Fibroblast of lung (primary cell): ENCODE results near the gene PIAS1. TPM values are rescaled to one million over a fixed set of nuclear protein-coding genes. Genes with fewer than 3 reads are reported as not detected.

ENCODE experiments used
- DNase-seq, 2 donors: peaks; one replicate each; pipeline versions ENCODE4 v3.0.0 to v3.0.0-alpha.2; 2010; ENCODE audit warnings: low read depth in 2 of 2
- H2AFZ ChIP-seq: 2 replicates; pipeline ENCODE4 v1.5.1; 2012; ENCODE audit warnings: low read length, control low read depth, inconsistent platforms
- H3K27ac ChIP-seq: 2 replicates; pipeline ENCODE4 v1.5.1; 2011; ENCODE audit warnings: low read length, control low read depth; ENCODE audit not compliant: insufficient read depth
- H3K27me3 ChIP-seq: 2 replicates; pipeline ENCODE4 v1.5.1; 2011; ENCODE audit warnings: mild to moderate bottlenecking, low read length; ENCODE audit not compliant: control insufficient read depth, insufficient read depth
- H3K36me3 ChIP-seq: 2 replicates; pipeline ENCODE4 v1.5.1; 2011; ENCODE audit warnings: low read length; ENCODE audit not compliant: control insufficient read depth, insufficient read depth
- H3K4me1 ChIP-seq: 2 replicates; pipeline ENCODE4 v1.5.1; 2011; ENCODE audit warnings: low read length; ENCODE audit not compliant: control insufficient read depth, insufficient read depth; ENCODE audit errors: extremely low read depth
- H3K4me2 ChIP-seq: 2 replicates; pipeline ENCODE4 v1.5.1; 2011; ENCODE audit warnings: low read length, control low read depth; ENCODE audit not compliant: insufficient read depth; ENCODE audit errors: extremely low read depth
- H3K4me3 ChIP-seq, 4 experiments: fragments of 200-600 bp in 1 of 4; sonication (generic) in 1 of 4; replicated peaks in 1 of 4; 2 replicates each; pipeline ENCODE4 v1.5.1; 2011 to 2016; ENCODE audit warnings: low read length in 4 of 4, low read depth in 3 of 4, mild to moderate bottlenecking in 3 of 4, control low read depth in 2 of 4, inconsistent platforms in 1 of 4, mixed read lengths in 1 of 4; ENCODE audit not compliant: insufficient read depth in 1 of 4; ENCODE audit errors: control extremely low read depth in 1 of 4
- H3K79me2 ChIP-seq: 2 replicates; pipeline ENCODE4 v1.5.1; 2012; ENCODE audit warnings: mild to moderate bottlenecking, low read length, inconsistent platforms; ENCODE audit not compliant: control insufficient read depth, insufficient read depth
- H3K9ac ChIP-seq: 2 replicates; pipeline ENCODE4 v1.5.1; 2011; ENCODE audit warnings: mild to moderate bottlenecking, low read length, control low read depth; ENCODE audit not compliant: insufficient read depth
- H3K9me3 ChIP-seq: 2 replicates; pipeline ENCODE4 v1.5.1; 2012; ENCODE audit warnings: low read depth, low read length; ENCODE audit not compliant: control insufficient read depth, insufficient read depth
- H4K20me1 ChIP-seq: 2 replicates; pipeline ENCODE4 v1.5.1; 2011; ENCODE audit warnings: low read length; ENCODE audit not compliant: control insufficient read depth, insufficient read depth; ENCODE audit errors: extremely low read depth
- EZH2 ChIP-seq: IDR thresholded peaks from 2 replicates; pipeline ENCODE4 v1.5.1; 2012; ENCODE audit warnings: low read length, control low read depth, mild to moderate bottlenecking; ENCODE audit errors: missing control alignments
- polyA plus RNA-seq, 2 donors: library from polyadenylated mRNA; depleted of rRNA in 1 of 2; stranded (reverse) in 1 of 2; unstranded in 1 of 2; fragments of >200 nt; gene quantifications; 2 replicates each; pipeline ENCODE4 v1.2.1, GENCODE V29; 2011 to 2012; ENCODE audit warnings: missing spikeins in 1 of 2
- total RNA-seq: library from RNA; depleted of rRNA; stranded (reverse); fragments of >200 nt; gene quantifications from 2 replicates; pipeline ENCODE4 v1.2.1, GENCODE V29; 2014
- TF ChIP-seq, protein P1 (sequence below), 2 donors: IDR thresholded peaks in 1 of 2; conservative IDR thresholded peaks in 1 of 2; 1 replicate in 1 of 2; 2 replicates in 1 of 2; pipeline ENCODE4 v1.5.1; 2011 to 2012; ENCODE audit warnings: low read length in 2 of 2, control low read depth in 1 of 2, inconsistent platforms in 1 of 2, low read depth in 1 of 2, mild to moderate bottlenecking in 1 of 2

Gene PIAS1
- total and polyA plus RNA-seq, 2 donors (not counting 1 experiment from before 2014, with no cell fraction given), result 17.0 to 35.1 TPM

DNA sequence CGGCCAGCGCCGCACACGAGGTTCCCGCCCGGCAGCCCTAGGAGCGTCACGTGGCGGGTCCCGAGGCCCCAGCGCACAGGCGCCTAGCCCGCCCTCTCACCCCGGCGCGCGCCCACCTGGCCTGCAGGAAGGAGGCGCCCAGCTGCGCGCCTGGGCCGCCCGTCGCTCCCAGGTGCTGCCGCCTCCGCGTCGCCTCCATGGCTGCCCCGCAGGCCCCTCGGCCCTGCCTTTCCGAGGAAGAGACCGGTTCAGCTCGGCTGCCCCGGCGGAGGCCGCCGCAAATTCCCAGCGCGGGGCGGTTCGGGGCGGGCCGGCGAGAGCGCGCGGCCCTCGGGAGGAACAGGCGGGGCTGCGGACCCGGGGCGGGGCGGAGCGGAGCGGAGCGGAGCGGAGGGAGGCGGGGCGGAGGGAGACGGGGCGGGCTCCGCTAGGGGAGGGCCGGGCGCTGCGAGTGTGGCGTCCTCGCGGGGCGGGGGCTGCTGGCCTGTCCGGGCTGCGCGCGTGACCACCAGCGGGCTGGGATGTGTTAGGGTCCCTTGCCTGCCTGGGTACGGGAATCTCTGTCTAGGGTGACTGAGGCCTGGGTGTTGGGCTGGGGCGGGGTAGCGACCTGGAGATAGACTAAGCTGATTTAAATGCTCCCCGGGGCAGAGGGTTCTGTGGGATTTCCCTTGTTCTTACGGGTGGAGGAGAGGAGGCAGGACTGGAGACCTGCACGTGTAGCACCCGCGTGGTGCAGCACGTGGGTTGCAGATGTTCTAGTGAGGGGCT, 175.5 kb downstream of the PIAS1 start, which contains the start of gene CLN6:
TSS of gene CLN6 (minus strand) at position 343 of the 771 bp plus-strand sequence. CDS start at position 199, 144 bp downstream.
- TF ChIP-seq EZH2, result no peak
- TF ChIP-seq, protein P1, sequence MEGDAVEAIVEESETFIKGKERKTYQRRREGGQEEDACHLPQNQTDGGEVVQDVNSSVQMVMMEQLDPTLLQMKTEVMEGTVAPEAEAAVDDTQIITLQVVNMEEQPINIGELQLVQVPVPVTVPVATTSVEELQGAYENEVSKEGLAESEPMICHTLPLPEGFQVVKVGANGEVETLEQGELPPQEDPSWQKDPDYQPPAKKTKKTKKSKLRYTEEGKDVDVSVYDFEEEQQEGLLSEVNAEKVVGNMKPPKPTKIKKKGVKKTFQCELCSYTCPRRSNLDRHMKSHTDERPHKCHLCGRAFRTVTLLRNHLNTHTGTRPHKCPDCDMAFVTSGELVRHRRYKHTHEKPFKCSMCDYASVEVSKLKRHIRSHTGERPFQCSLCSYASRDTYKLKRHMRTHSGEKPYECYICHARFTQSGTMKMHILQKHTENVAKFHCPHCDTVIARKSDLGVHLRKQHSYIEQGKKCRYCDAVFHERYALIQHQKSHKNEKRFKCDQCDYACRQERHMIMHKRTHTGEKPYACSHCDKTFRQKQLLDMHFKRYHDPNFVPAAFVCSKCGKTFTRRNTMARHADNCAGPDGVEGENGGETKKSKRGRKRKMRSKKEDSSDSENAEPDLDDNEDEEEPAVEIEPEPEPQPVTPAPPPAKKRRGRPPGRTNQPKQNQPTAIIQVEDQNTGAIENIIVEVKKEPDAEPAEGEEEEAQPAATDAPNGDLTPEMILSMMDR (conservative IDR thresholded peaks at IDR 0.05 in 1 of 2, IDR thresholded peaks at IDR 0.05 in 1 of 2; ENCODE audit: low read depth in 1 of 2, low read length in 2 of 2), result no peak
- peaks cover 3% of the 10 kb centered on the region for H3K4me1 ChIP-seq
- peaks cover 28% of the 10 kb centered on the region for H3K79me2 ChIP-seq
- DNase-seq, result peak; percentile 74 to 76
- H3K36me3 ChIP-seq, result no peaks in the 10 kb centered on the region
- H4K20me1 ChIP-seq, result no peaks in the 10 kb centered on the region
- no peaks in the 10 kb centered on the region for H3K9me3 ChIP-seq
- peak within 1 kb of the TSS; percentile 71 to 96 (median 84) for H3K4me3 ChIP-seq
- H3K9ac ChIP-seq, result peak within 1 kb of the TSS; percentile 86
- H3K27me3 ChIP-seq, result no peaks in the 10 kb centered on the region
- H2AFZ ChIP-seq, result peak within 1 kb of the TSS; percentile 93
- H3K4me2 ChIP-seq, result peak within 1 kb of the TSS; percentile 96
- H3K27ac ChIP-seq, result peak within 1 kb of the TSS; percentile 82

DNA sequence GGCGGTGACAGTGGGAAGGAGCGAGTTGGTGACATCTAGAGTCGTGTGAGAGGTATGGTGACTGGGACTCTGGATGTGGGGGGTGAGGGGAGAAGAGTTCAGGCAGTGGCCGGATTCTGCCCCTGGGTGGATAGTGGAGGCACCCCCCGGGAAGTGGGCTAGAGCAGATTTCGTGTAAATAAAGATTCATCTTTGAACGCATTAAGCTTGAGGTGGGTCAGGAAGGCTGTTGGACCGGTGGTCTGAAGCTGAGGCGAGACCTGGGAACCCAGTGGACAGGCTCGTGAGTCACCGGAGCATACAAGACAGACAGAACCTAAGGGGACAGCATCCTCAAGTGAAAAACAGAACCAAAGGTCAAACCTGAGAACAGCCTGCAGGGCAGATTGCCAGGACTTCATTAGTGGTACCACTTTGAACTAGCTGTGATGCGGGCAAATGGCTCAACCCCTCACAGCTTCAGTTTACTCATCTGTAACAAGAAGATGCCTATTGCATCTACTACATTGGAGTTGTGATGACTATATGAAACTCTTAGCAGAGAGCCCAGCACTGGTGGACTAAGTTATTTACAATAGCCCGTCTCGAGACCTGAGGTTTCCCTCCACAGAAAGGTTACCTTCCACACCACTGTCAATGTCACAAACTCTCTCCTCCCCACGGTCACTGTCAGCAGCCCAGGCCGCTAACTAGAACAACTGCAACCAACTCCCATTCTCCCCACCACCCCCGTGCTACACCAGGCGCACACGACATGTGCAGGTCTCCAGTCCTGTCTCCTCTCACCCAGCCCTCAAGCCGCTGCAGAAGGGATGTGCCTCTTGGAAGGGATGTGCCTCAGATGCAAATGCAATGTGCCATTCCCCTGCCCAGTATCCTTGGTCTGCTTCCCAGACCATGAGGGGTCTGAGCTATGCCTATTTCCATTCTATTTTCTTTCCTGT, 176.3 kb downstream of the PIAS1 start:
- Histone ChIP-seq H3K36me3 (no peaks in the 10 kb centered on the region), H4K20me1 (no peaks in the 10 kb centered on the region), H3K27ac (peak overlapping the region; percentile 82), H3K9ac (no peak overlapping the region), H3K4me1 (peaks cover 3% of the 10 kb centered on the region), H2AFZ (peak overlapping the region; percentile 93), H3K4me2 (peak overlapping the region; percentile 73), H3K79me2 (peaks cover 23% of the 10 kb centered on the region), H3K27me3 (no peaks in the 10 kb centered on the region), H3K4me3 (peak overlapping the region; percentile 65 to 96 (median 76)), H3K9me3 (no peaks in the 10 kb centered on the region)
- TF ChIP-seq EZH2, result no peak
- TF ChIP-seq, protein P1 (conservative IDR thresholded peaks at IDR 0.05 in 1 of 2, IDR thresholded peaks at IDR 0.05 in 1 of 2; ENCODE audit: low read depth in 1 of 2, low read length in 2 of 2), result no peak
- no peak for DNase-seq
